GM12873 (cell line): ENCODE results near the gene ADGRG2.

Source experiments
- CTCF ChIP-seq: IDR thresholded peaks from 2 replicates; pipeline ENCODE4 v1.5.1; 2012; ENCODE audit warnings: low read depth, mild to moderate bottlenecking, moderate library complexity, low read length, control low read depth; ENCODE audit not compliant: insufficient read depth; ENCODE audit errors: missing control alignments

The ADGRG2 gene

GRCh38 chrX:19075754-19076153, 46.5 kb downstream of the ADGRG2 start:
- no peak for TF ChIP-seq CTCF

- TF ChIP-seq CTCF: no peak
Measured at GRCh38 chrX:19072372-19072771, 49.9 kb downstream of the ADGRG2 start.

GRCh38 chrX:19070555-19070994, 51.7 kb downstream of the ADGRG2 start:
- TF ChIP-seq CTCF: no peak

GRCh38 chrX:19065535-19065934, 56.7 kb downstream of the ADGRG2 start:
- no peak for TF ChIP-seq CTCF

GRCh38 chrX:19064175-19064574, 58.1 kb downstream of the ADGRG2 start:
- TF ChIP-seq CTCF: no peak

- TF ChIP-seq CTCF: no peak
Measured at GRCh38 chrX:19063030-19063429, 59.2 kb downstream of the ADGRG2 start.

GRCh38 chrX:19059067-19059466, 63.2 kb downstream of the ADGRG2 start:
- no peak for TF ChIP-seq CTCF

GRCh38 chrX:19057856-19058255, 64.4 kb downstream of the ADGRG2 start:
- TF ChIP-seq CTCF: no peak
